Measurements from ENCODE around the gene BCL2L15. TPM values are rescaled to one million over a fixed set of nuclear protein-coding genes. Genes with fewer than 3 reads are reported as not detected.

BCL2L15 gene
- total RNA-seq, 1 donor from 2014 or later: not detected

DNA sequence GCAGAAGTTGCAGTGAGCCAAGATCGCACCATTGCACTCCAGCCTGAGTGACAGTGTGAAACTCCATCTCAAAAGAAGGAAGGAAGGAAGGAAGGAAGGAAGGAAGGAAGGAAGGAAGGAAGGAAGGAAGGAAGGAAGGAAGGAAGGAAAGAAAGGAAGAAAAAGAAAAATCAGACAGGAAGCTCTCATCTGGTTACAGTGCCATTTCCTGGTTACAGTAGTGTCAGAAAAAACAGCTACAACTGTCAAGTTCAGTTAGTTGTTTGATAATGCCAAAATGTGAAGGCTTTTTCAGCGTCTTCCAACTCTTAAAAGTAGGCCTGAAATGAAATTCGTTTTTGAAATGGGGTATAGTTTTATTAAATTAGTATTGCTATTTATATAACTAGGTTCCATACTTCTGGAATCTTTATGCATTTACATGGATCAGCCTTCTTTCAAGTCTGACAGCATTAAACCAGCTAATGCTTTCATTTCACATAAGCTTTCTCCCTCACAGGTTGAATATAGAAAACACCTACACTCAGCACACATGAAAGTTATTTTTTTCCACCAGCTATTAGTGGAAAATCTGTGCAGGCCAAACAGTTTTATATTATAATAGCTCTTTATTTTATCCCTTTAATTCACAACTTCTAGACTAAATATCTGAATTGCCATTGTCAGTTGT is 37.1 kb downstream of the BCL2L15 start:
- no peak for ATAC-seq (ENCODE audit: poor library complexity)
- intact Hi-C loops (cut with DNase I): no loop called here
- no peak for DNase-seq

- no peak for DNase-seq
- intact Hi-C loops (cut with DNase I): no loop called here
These were observed 38.3 kb downstream of the BCL2L15 start for GRCh38 chr1:113849072-113849471.

DNA sequence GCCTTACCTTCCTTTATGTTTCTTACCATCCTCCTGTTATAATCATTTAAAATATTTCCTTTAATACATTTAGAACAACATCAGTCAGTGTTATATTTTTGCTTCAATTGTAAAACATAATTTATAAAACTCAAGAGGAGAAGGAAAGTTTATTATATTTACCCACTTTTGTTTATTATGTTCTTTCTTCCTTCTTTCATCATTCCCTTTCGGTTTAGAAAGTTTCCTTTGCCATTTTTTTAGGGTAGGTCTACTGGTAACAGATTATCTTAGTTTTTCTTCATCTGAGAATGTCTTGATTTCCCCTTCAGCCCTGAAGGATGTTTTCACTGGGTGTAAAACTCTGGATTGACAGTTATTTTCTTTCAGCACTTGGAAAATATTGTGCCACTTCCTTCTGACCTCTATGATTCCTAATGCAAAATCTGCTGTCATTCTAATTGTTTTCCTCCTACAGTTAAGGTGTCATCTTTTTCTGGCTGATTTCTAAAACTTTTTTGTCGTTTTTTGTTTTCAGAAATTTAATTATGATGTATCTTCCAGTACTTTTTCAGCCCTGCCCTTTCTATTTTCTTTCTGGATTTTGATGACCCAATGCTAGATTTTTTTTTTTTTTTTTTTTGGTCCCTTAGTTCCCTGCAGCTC is 40.9 kb downstream of the BCL2L15 start:
- no peak for ATAC-seq (ENCODE audit: poor library complexity)
- no peak for DNase-seq
- intact Hi-C loops (cut with DNase I): no loop called here

More at GRCh38 chr1:113849072-113849471, 38.3 kb downstream of the BCL2L15 start:
- ATAC-seq (ENCODE audit: poor library complexity): no peak

DNA sequence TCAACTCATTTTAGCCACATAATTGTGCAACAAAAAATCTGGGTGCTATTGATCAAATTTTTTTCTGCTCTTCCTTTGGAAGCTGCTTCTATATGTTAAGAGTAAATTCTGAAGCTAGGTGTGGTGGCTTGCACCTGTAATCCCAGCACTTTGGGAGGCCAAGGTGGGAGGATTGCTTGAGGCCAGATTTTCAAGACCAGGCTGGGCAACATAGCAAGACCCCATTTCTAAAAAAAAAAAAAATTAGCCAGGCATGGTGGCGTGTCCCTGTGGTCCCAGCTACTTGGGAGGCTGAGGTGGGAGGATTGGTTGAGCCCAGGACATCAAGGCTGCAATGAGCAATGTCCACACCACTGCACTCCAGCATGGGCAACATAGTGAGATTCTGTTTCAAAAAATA is 50.8 kb downstream of the BCL2L15 start:
- no peak for DNase-seq
- intact Hi-C loops (cut with DNase I): loop anchor here (10.0 kb wide), 1 partner anchor 68 kb away; the partner anchor contains the start of genes AP4B1 and DCLRE1B
- ATAC-seq (ENCODE audit: poor library complexity): no peak

GRCh38 chr1:113835686-113836290 is 51.6 kb downstream of the BCL2L15 start:
- ATAC-seq (ENCODE audit: poor library complexity): no peak
- intact Hi-C loops (cut with DNase I): loop anchor here (10.0 kb wide), 1 partner anchor 69 kb away; the partner anchor contains the start of genes AP4B1 and DCLRE1B
- DNase-seq: no peak

DNA sequence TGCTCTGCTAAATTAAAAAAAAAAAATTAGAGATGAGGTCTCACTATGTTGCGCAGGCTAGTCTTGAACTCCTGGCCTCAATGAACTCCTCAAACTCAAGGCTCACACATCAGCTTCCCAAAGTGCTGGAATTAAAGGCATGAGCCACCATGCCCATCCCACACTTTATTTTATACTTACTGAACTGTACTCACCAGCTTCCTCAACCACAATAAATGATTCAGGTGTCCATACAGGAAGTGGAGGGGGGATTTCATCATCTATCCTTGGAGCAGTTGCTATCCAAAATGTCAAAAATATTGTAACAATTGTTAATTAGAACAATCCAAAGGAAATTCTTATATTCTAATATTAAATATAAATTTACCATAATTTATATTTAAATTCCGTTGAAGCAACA is 52.7 kb downstream of the BCL2L15 start:
- DNase-seq (no peak), ATAC-seq (ENCODE audit: poor library complexity) (no peak)
- intact Hi-C loops (cut with DNase I): loop anchor here (10.0 kb wide), 1 partner anchor 70 kb away; the partner anchor contains the start of genes AP4B1 and DCLRE1B

Other genes starting within 250 kb of the BCL2L15 start
- gene PHTF1, start 128.1 kb downstream of the BCL2L15 start, total RNA-seq: 6.5 TPM
- 9.6 TPM for gene RSBN1, start 75.1 kb downstream of the BCL2L15 start, total RNA-seq
- gene PTPN22, start 15.9 kb downstream of the BCL2L15 start, total RNA-seq: 0.35 TPM
- 11.4 TPM for gene AP4B1, start 17.2 kb upstream of the BCL2L15 start, total RNA-seq
- 2.2 TPM for gene DCLRE1B, start 17.7 kb upstream of the BCL2L15 start, total RNA-seq
- 52.4 TPM for gene HIPK1, start 41.7 kb upstream of the BCL2L15 start, total RNA-seq
- 10.9 TPM for gene OLFML3, start 91.9 kb upstream of the BCL2L15 start, total RNA-seq